Sigmoid colon (tissue), 7 donors: ENCODE results near the gene POLH. TPM values are rescaled to one million over a fixed set of nuclear protein-coding genes. Genes with fewer than 3 reads are reported as not detected.

Source experiments
- DNase-seq: peaks from one replicate; pipeline ENCODE4 v3.0.0-alpha.2; 2019
- H3K27ac ChIP-seq, 4 donors: fragments of 200-600 bp; sonication (generic); one replicate each; pipeline ENCODE4 v1.5.1; 2016 to 2019; ENCODE audit warnings: mild to moderate bottlenecking in 1 of 4
- H3K27me3 ChIP-seq, 3 donors: fragments of 200-600 bp; sonication (generic); one replicate each; pipeline ENCODE4 v1.5.1; 2019; ENCODE audit warnings: mild to moderate bottlenecking in 1 of 3
- H3K36me3 ChIP-seq, 4 donors: fragments of 200-600 bp; sonication (generic); one replicate each; pipeline ENCODE4 v1.5.1; 2016 to 2019
- H3K4me1 ChIP-seq, 4 donors: fragments of 200-600 bp; sonication (generic); one replicate each; pipeline ENCODE4 v1.5.1; 2017 to 2019
- H3K4me3 ChIP-seq, 4 donors: fragments of 200-600 bp; sonication (generic); one replicate each; pipeline ENCODE4 v1.5.1; 2017 to 2019; ENCODE audit warnings: mild to moderate bottlenecking in 2 of 4, moderate library complexity in 1 of 4
- H3K9me3 ChIP-seq, 4 donors: fragments of 200-600 bp in 3 of 4; sonication (generic) in 3 of 4; one replicate each; pipeline versions ENCODE4 v1.5.1 to v1.6.1; 2013 to 2019
- EP300 ChIP-seq, 4 donors: sonication (generic); formaldehyde crosslinking; IDR thresholded peaks; one replicate each; pipeline ENCODE4 v1.6.1; 2017; ENCODE audit warnings: antibody characterized with exemption in 4 of 4
- POLR2A ChIP-seq, 2 donors: fragments of 450-650 bp; IDR thresholded peaks; one replicate each; pipeline ENCODE4 v1.6.1; 2016; ENCODE audit warnings: antibody characterized with exemption in 2 of 2, mild to moderate bottlenecking in 2 of 2, moderate library complexity in 2 of 2
- POLR2AphosphoS5 ChIP-seq, 4 donors: sonication (generic); formaldehyde crosslinking; IDR thresholded peaks; one replicate each; pipeline ENCODE4 v1.6.1; 2017; ENCODE audit warnings: antibody characterized with exemption in 4 of 4
- WGBS, 2 donors: extraction: QIAGEN DNeasy Blood & Tissue Kit; methylation state at CpG; one replicate each; pipeline ENCODE4 v1.1.7; 2013; 5-methylcytosine and 5-hydroxymethylcytosine counted together
- intact Hi-C: fragments of 100-400 bp; cut with DNase I; formaldehyde crosslinking; loops from one replicate; pipeline ENCODE4 v1.15.1; 2023
- polyA plus RNA-seq, 3 donors: library from polyadenylated mRNA; stranded (reverse); fragments of 200-250 nt; gene quantifications; one replicate each; pipeline ENCODE4 v1.2.3, GENCODE V29; 2013
- total RNA-seq, 4 donors: library from RNA; depleted of rRNA; stranded (reverse); fragments of >200 nt; gene quantifications; one replicate each; pipeline ENCODE4 v1.1.0, GENCODE V29; 2016
- TF ChIP-seq, protein P1 (sequence below), 4 experiments: fragments of 450-650 bp in 3 of 4; fragments of 200-600 bp in 1 of 4; IDR thresholded peaks; one replicate each; pipeline ENCODE4 v1.5.1; 2016 to 2019; ENCODE audit warnings: antibody characterized with exemption in 4 of 4, mild to moderate bottlenecking in 3 of 4, moderate library complexity in 2 of 4
- donor health status: healthy with polysubstance abuse.
- donor health status: Bipolar disorder and iron deficiency.
- donor health status: healthy.

POLH gene
- total and polyA plus RNA-seq, 7 donors: 1.8 to 7.8 (median 5.0) TPM

DNA sequence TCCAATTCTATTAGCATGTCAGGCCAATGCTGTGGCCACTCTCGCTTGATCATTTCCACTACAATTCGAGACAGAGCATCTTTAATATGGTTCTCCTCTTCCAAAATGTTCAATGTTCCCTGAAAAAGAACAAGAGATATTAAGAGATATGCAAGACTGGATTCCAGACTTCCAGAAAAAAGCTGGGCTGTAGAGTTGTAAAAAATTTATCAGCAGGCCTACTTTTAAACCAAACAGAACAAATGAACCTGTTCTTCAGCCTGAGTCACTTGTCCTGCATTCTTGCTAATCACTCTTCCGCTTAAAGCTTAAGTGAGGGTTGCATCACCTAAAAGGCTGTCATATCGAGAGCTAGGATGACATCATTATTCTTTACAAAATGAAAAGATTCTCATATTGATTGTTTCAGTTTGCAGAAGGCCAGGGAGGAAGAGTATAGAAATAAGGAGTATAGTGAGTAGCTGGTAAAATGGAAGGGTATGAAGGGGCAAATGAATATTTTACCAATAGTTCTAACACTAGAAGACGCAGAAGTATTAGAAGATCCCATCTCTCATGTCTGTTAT, 5.0 kb upstream of the POLH start:
- intact Hi-C loops: no loop called here

DNA sequence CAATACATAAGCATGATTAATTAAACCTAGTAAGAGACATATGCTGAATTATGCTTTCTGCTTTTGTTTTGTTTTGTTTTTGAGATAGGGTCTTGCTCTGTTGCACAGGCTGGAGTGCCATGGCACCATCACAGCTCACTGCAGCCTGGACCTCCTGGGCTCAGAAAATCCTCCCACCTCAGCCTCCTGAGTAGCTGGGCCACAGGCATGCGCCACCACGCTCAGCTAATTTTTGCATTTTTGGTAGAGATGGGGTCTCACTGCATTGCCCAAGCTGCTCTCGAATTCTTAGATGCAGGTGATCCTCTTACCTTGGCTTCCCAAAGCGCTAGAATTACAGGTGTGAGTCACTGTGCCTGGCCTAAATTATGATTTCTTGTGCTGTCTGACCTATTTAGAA, 4.0 kb upstream of the POLH start:
- TF ChIP-seq EP300 (IDR thresholded peaks at IDR 0.05) (no peak), POLR2AphosphoS5 (IDR thresholded peaks at IDR 0.05) (no peak), POLR2A (IDR thresholded peaks at IDR 0.05) (no peak)
- TF ChIP-seq, protein P1, sequence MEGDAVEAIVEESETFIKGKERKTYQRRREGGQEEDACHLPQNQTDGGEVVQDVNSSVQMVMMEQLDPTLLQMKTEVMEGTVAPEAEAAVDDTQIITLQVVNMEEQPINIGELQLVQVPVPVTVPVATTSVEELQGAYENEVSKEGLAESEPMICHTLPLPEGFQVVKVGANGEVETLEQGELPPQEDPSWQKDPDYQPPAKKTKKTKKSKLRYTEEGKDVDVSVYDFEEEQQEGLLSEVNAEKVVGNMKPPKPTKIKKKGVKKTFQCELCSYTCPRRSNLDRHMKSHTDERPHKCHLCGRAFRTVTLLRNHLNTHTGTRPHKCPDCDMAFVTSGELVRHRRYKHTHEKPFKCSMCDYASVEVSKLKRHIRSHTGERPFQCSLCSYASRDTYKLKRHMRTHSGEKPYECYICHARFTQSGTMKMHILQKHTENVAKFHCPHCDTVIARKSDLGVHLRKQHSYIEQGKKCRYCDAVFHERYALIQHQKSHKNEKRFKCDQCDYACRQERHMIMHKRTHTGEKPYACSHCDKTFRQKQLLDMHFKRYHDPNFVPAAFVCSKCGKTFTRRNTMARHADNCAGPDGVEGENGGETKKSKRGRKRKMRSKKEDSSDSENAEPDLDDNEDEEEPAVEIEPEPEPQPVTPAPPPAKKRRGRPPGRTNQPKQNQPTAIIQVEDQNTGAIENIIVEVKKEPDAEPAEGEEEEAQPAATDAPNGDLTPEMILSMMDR (IDR thresholded peaks at IDR 0.05): no peak
- DNase-seq: no peak
- Histone ChIP-seq H3K9me3 (no peaks in the 10 kb centered on the region), H3K4me3 (no peak overlapping the region), H3K36me3 (peaks cover 0 to 61% (median 22%) of the 10 kb centered on the region in 4 donors), H3K4me1 (peaks cover 0 to 20% (median 15%) of the 10 kb centered on the region in 4 donors), H3K27me3 (no peaks in the 10 kb centered on the region), H3K27ac (no peak overlapping the region)
- WGBS, 2 donors: 95 to 98% methylated on average over 4 of the region's 4 CpGs
- intact Hi-C loops: no loop called here

More for the DNA sequence above, 5.0 kb upstream of the POLH start:
- H3K27ac ChIP-seq: no peak overlapping the region
- H3K4me3 ChIP-seq: no peak overlapping the region
- H3K27me3 ChIP-seq: no peaks in the 10 kb centered on the region
- H3K36me3 ChIP-seq: peaks cover 5 to 72% (median 28%) of the 10 kb centered on the region in 4 donors
- peaks cover 0 to 13% (median 9%) of the 10 kb centered on the region in 4 donors for H3K4me1 ChIP-seq
- TF ChIP-seq EP300 (IDR thresholded peaks at IDR 0.05): no peak
- no peak for TF ChIP-seq POLR2AphosphoS5 (IDR thresholded peaks at IDR 0.05)
- 91 to 92% methylated on average over 5 of the region's 5 CpGs for WGBS, 2 donors
- DNase-seq: no peak
- H3K9me3 ChIP-seq: no peaks in the 10 kb centered on the region

DNA sequence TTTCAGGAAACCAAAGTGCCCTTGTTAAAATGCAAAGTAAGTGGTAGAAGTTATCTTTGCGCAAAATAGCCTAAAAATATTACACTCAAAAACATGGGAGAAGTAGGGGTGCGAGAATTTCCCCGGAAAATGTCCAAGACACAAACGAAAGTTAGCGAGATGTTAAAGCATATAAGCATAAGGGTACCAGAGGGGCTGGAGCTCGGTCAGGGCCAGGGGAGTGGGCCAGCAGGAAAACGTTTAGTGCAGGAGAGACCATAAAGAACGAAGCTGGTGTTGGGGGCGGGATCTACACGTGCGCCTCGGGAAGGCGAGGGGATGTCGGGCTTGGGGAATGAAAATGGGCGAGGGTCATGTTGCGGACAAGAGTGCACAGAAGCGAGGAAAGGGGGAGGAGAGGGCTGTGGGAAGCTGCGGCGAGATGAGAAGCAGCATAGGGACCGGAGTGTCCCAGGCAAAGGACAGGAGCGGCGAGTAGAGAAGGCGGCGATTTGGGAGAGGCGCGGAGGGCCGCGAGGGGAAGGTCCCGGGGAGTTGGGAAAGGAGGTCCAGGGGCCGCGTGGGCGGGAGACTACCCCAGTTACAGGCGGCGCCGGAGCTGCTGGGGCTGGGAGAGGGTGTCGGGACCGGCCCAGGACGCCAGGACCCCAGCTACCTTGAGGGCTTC, 747 bp upstream of the POLH start:
- peak overlapping the region; percentile 63 to 97 (median 82) for H3K4me3 ChIP-seq
- H3K9me3 ChIP-seq: no peaks in the 10 kb centered on the region
- TF ChIP-seq, protein P1 (IDR thresholded peaks at IDR 0.05): no peak
- no peak for TF ChIP-seq POLR2AphosphoS5 (IDR thresholded peaks at IDR 0.05)
- peaks cover 0 to 31% (median 11%) of the 10 kb centered on the region in 4 donors for H3K36me3 ChIP-seq
- DNase-seq: no peak
- no peaks in the 10 kb centered on the region for H3K27me3 ChIP-seq
- intact Hi-C loops: no loop called here
- 0% methylated on average over 38 of the region's 38 CpGs for WGBS, 2 donors
- H3K27ac ChIP-seq: peak overlapping the region; percentile 70 to 80 (median 76)
- H3K4me1 ChIP-seq: peaks cover 0 to 31% (median 24%) of the 10 kb centered on the region in 4 donors

DNA sequence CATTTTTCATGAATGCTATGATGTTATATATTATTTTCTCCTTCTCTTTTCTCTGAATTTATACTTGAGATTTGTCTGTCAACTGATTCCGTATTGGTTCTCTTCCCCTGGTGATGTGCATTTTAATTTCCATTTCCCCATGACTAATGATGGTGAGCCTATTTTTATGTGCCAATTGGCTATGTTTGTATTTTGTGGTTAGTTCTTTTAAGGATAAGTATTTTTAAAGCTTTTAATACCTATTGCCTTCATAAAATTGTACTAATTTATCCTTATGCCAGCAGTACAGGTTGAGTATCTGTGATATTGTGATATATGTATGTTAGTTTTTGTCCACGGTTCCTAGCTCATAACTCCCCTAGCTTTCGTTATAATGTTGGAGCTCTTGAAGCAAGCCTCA, 2.8 kb downstream of the POLH start:
- H3K4me3 ChIP-seq: no peak overlapping the region
- peaks cover 0 to 17% (median 2%) of the 10 kb centered on the region in 4 donors for H3K36me3 ChIP-seq
- 93 to 94% methylated on average over 3 of the region's 3 CpGs for WGBS, 2 donors
- H3K27me3 ChIP-seq: no peaks in the 10 kb centered on the region
- H3K4me1 ChIP-seq: peaks cover 0 to 31% (median 24%) of the 10 kb centered on the region in 4 donors
- H3K9me3 ChIP-seq: no peaks in the 10 kb centered on the region
- DNase-seq: no peak
- intact Hi-C loops: no loop called here
- TF ChIP-seq, protein P1 (IDR thresholded peaks at IDR 0.05): no peak
- TF ChIP-seq POLR2A (IDR thresholded peaks at IDR 0.05): no peak
- no peak overlapping the region for H3K27ac ChIP-seq

DNA sequence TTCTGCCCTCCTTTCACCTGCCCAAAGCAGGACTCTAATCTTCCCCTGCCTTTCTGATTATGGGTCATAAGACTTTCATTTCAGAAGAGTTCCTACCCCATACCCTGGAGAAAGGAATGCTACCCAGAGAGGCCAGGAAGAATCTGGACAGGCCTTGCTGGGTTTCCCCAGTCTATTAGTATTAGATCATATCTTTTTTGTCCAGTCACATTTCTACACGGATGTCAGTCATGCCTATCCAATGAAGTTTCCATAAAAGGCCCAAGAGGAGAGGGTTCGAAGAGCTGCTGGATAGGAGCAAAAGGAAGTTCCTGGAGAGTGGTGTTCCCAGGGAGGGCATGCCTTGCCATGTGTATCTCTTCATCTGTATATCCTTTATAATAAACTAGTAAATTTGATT, 3.2 kb downstream of the POLH start:
- WGBS, 2 donors: 91 to 94% methylated on average over 2 of the region's 2 CpGs
- Histone ChIP-seq H3K9me3 (no peaks in the 10 kb centered on the region), H3K4me1 (peaks cover 0 to 31% (median 22%) of the 10 kb centered on the region in 4 donors), H3K27me3 (no peaks in the 10 kb centered on the region), H3K36me3 (peaks cover 0 to 21% (median 3%) of the 10 kb centered on the region in 4 donors), H3K27ac (no peak overlapping the region), H3K4me3 (no peak overlapping the region)
- intact Hi-C loops: no loop called here
- TF ChIP-seq EP300 (IDR thresholded peaks at IDR 0.05) (no peak), POLR2AphosphoS5 (IDR thresholded peaks at IDR 0.05) (no peak), POLR2A (IDR thresholded peaks at IDR 0.05) (no peak)
- TF ChIP-seq, protein P1 (IDR thresholded peaks at IDR 0.05): no peak
- no peak for DNase-seq
